CD14-positive monocyte (primary cell): ENCODE measurements around the gene SPX. TPM values are rescaled to one million over a fixed set of nuclear protein-coding genes. Genes with fewer than 3 reads are reported as not detected.

ENCODE experiments used
- DNase-seq, 3 donors: peaks; one replicate each; pipeline ENCODE4 v3.0.0-alpha.2; 2011 to 2022
- H2AFZ ChIP-seq: 2 replicates; pipeline ENCODE4 v1.6.0; 2012; ENCODE audit warnings: mild to moderate bottlenecking, low read depth, low read length, inconsistent platforms; ENCODE audit not compliant: insufficient read depth, poor library complexity, severe bottlenecking
- H3K27ac ChIP-seq, 2 donors: 1 replicate in 1 of 2; 2 replicates in 1 of 2; pipeline ENCODE4 v1.5.1; 2012 to 2013; ENCODE audit warnings: low read length in 2 of 2, control low read depth in 1 of 2, inconsistent platforms in 1 of 2, low read depth in 1 of 2, mild to moderate bottlenecking in 1 of 2
- H3K27me3 ChIP-seq, 2 donors: one replicate each; pipeline versions ENCODE4 v1.6.0 to v1.6.1; 2011 to 2013; ENCODE audit warnings: low read length in 2 of 2; ENCODE audit not compliant: control insufficient read depth in 2 of 2, insufficient read depth in 2 of 2
- H3K36me3 ChIP-seq, 2 donors: replicated peaks in 1 of 2; 1 replicate in 1 of 2; 2 replicates in 1 of 2; pipeline versions ENCODE4 v1.5.1 to v1.6.1; 2012 to 2013; ENCODE audit warnings: low read length in 2 of 2, control low read depth in 1 of 2, inconsistent platforms in 1 of 2, mild to moderate bottlenecking in 1 of 2; ENCODE audit not compliant: insufficient read depth in 2 of 2, control insufficient read depth in 1 of 2
- H3K4me1 ChIP-seq, 2 donors: 1 replicate in 1 of 2; 2 replicates in 1 of 2; pipeline versions ENCODE4 v1.5.1 to v1.6.1; 2012 to 2013; ENCODE audit warnings: low read length in 2 of 2, control low read depth in 1 of 2, inconsistent platforms in 1 of 2, mild to moderate bottlenecking in 1 of 2, moderate library complexity in 1 of 2; ENCODE audit not compliant: insufficient read depth in 2 of 2, control insufficient read depth in 1 of 2
- H3K4me2 ChIP-seq: replicated peaks from 2 replicates; pipeline ENCODE3; 2012; ENCODE audit warnings: low read length, moderate library complexity, mild to moderate bottlenecking; ENCODE audit not compliant: poor library complexity, severe bottlenecking; ENCODE audit errors: extremely low read depth
- H3K4me3 ChIP-seq, 3 experiments: fragments of 200-600 bp in 1 of 3; sonication (generic) in 1 of 3; replicated peaks in 1 of 3; 1 replicate in 2 of 3; 2 replicates in 1 of 3; pipeline ENCODE4 v1.5.1; 2011 to 2013; ENCODE audit warnings: low read length in 3 of 3, mild to moderate bottlenecking in 3 of 3, control low read depth in 2 of 3, low read depth in 2 of 3, inconsistent platforms in 1 of 3, moderate library complexity in 1 of 3
- H3K79me2 ChIP-seq: 2 replicates; pipeline ENCODE4 v1.6.0; 2012; ENCODE audit warnings: mild to moderate bottlenecking, control low read depth, inconsistent platforms, low read length, moderate library complexity; ENCODE audit not compliant: insufficient read depth
- H3K9ac ChIP-seq: 2 replicates; pipeline ENCODE4 v1.6.0; 2017; ENCODE audit warnings: low read length, mild to moderate bottlenecking; ENCODE audit not compliant: insufficient read depth, poor library complexity, severe bottlenecking
- H3K9me3 ChIP-seq, 2 donors: replicated peaks in 1 of 2; 1 replicate in 1 of 2; 2 replicates in 1 of 2; pipeline versions ENCODE4 v1.5.1 to v1.6.1; 2012 to 2013; ENCODE audit warnings: low read length in 2 of 2, control low read depth in 1 of 2; ENCODE audit not compliant: control insufficient read depth in 1 of 2, insufficient read depth in 1 of 2
- H4K20me1 ChIP-seq: 2 replicates; pipeline ENCODE4 v1.6.0; 2012; ENCODE audit warnings: mild to moderate bottlenecking, low read length, control low read depth, moderate library complexity; ENCODE audit not compliant: insufficient read depth
- H3K27ac Mint-ChIP-seq, 7 donors: one replicate each; pipeline ENCODE4 v1.8.0; 2020; ENCODE audit warnings: mild to moderate bottlenecking in 7 of 7, mixed read lengths in 7 of 7, moderate library complexity in 6 of 7, inconsistent platforms in 2 of 7
- H3K27me3 Mint-ChIP-seq, 3 donors: one replicate each; pipeline ENCODE4 v1.8.0; 2021 to 2022; ENCODE audit warnings: low read depth in 3 of 3, mild to moderate bottlenecking in 3 of 3, mixed read lengths in 3 of 3, moderate library complexity in 3 of 3, inconsistent platforms in 1 of 3
- H3K36me3 Mint-ChIP-seq, 2 donors: one replicate each; pipeline ENCODE4 v1.8.0; 2020; ENCODE audit warnings: mixed read lengths in 2 of 2, inconsistent platforms in 1 of 2, mild to moderate bottlenecking in 1 of 2
- H3K4me1 Mint-ChIP-seq: one replicate; pipeline ENCODE4 v1.8.0; 2020; ENCODE audit warnings: mild to moderate bottlenecking, mixed read lengths
- H3K4me3 Mint-ChIP-seq, 2 donors: one replicate each; pipeline ENCODE4 v1.8.0; 2020; ENCODE audit warnings: mild to moderate bottlenecking in 2 of 2, mixed read lengths in 2 of 2, moderate library complexity in 1 of 2
- H3K9me3 Mint-ChIP-seq, 7 donors: one replicate each; pipeline ENCODE4 v1.8.0; 2020 to 2022; ENCODE audit warnings: mixed read lengths in 7 of 7, mild to moderate bottlenecking in 6 of 7, moderate library complexity in 6 of 7, inconsistent platforms in 2 of 7
- WGBS: methylation state at CpG from one replicate; pipeline ENCODE4 v1.1.5; 2013; ENCODE audit warnings: missing lambda C conversion rate; ENCODE audit not compliant: insufficient coverage; 5-methylcytosine and 5-hydroxymethylcytosine counted together
- intact Hi-C, 2 donors: fragments of 100-400 bp; cut with micrococcal nuclease; formaldehyde crosslinking; loops; one replicate each; pipeline versions ENCODE4 v1.15.0 to v1.15.1; 2023
- polyA plus RNA-seq, 3 donors: library from polyadenylated mRNA; depleted of rRNA in 1 of 3; unstranded in 2 of 3; stranded (reverse) in 1 of 3; fragments of 300-500 nt in 2 of 3; fragments of >200 nt in 1 of 3; fragmentation: Illumina TruSeq in 2 of 3; gene quantifications; 1 replicate in 2 of 3; 2 replicates in 1 of 3; pipeline ENCODE4 v1.2.3, GENCODE V29; 2012 to 2021
- TF ChIP-seq, protein P1 (sequence below): fragments of 200-600 bp; IDR thresholded peaks from one replicate; pipeline ENCODE4 v1.8.0; 2022; ENCODE audit warnings: antibody characterized with exemption, mild to moderate bottlenecking

SPX gene
- polyA plus RNA-seq, 3 donors, result 0.21 TPM; not detected in 2

DNA sequence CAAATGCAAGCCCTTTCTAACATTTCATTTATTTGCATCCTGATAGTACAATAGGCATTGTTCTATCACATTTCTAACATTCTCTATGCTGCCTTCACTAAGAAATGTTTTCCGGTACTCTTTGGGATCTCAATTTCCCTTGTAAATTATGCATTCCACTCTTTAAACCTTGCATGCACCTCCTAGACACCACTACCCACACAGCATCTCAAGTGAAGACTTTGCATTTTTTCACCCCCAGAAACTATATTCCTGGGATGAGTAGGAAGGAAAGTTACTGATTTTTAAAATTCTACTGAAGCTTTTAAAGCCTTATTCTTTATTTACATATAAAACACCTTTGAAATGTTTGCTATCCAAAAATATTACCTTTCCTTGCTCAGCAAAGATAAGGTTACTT lies 51.4 kb downstream of the SPX start:
- H3K36me3 Mint-ChIP-seq, result no peaks in the 10 kb centered on the region
- no peak overlapping the region for H3K27ac Mint-ChIP-seq
- no peaks in the 10 kb centered on the region for H3K4me1 ChIP-seq

GRCh38 chr12:21580748-21581516 lies 54.8 kb downstream of the SPX start:
- no peaks in the 10 kb centered on the region for H3K27me3 ChIP-seq
- WGBS, result 80% methylated on average over 1 of the region's 4 CpGs
- H3K9me3 Mint-ChIP-seq, result peaks cover 2 to 15% (median 5%) of the 10 kb centered on the region in 7 donors

More for the DNA sequence above, 51.4 kb downstream of the SPX start:
- Histone ChIP-seq H3K36me3 (no peaks in the 10 kb centered on the region), H4K20me1 (no peaks in the 10 kb centered on the region), H3K27me3 (no peaks in the 10 kb centered on the region), H3K4me3 (no peak overlapping the region), H3K9ac (no peak overlapping the region), H3K79me2 (no peaks in the 10 kb centered on the region), H3K9me3 (no peaks in the 10 kb centered on the region), H3K4me2 (no peak overlapping the region), H3K27ac (no peak overlapping the region), H2AFZ (no peak overlapping the region)
- intact Hi-C loops, result no loop called here
- no CpG with 5 or more reads among the region's 1 CpG for WGBS
- peaks cover 0 to 2% (median 0%) of the 10 kb centered on the region in 3 donors for H3K27me3 Mint-ChIP-seq
- no peak overlapping the region for H3K4me3 Mint-ChIP-seq
- H3K4me1 Mint-ChIP-seq, result peaks cover 8% of the 10 kb centered on the region
- no peak for DNase-seq
- TF ChIP-seq, protein P1, sequence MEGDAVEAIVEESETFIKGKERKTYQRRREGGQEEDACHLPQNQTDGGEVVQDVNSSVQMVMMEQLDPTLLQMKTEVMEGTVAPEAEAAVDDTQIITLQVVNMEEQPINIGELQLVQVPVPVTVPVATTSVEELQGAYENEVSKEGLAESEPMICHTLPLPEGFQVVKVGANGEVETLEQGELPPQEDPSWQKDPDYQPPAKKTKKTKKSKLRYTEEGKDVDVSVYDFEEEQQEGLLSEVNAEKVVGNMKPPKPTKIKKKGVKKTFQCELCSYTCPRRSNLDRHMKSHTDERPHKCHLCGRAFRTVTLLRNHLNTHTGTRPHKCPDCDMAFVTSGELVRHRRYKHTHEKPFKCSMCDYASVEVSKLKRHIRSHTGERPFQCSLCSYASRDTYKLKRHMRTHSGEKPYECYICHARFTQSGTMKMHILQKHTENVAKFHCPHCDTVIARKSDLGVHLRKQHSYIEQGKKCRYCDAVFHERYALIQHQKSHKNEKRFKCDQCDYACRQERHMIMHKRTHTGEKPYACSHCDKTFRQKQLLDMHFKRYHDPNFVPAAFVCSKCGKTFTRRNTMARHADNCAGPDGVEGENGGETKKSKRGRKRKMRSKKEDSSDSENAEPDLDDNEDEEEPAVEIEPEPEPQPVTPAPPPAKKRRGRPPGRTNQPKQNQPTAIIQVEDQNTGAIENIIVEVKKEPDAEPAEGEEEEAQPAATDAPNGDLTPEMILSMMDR, result no peak
- H3K9me3 Mint-ChIP-seq, result peaks cover 0 to 8% (median 4%) of the 10 kb centered on the region in 7 donors

More at GRCh38 chr12:21580748-21581516, 54.8 kb downstream of the SPX start:
- Histone ChIP-seq H3K36me3 (no peaks in the 10 kb centered on the region), H3K4me3 (no peak overlapping the region), H3K79me2 (no peaks in the 10 kb centered on the region), H2AFZ (no peak overlapping the region), H4K20me1 (no peaks in the 10 kb centered on the region), H3K9ac (no peak overlapping the region), H3K4me1 (no peaks in the 10 kb centered on the region), H3K4me2 (no peak overlapping the region), H3K9me3 (peaks cover 0 to 6% of the 10 kb centered on the region in 2 donors), H3K27ac (no peak overlapping the region)
- TF ChIP-seq, protein P1, result no peak
- Mint-ChIP-seq H3K36me3 (no peaks in the 10 kb centered on the region), H3K27ac (no peak overlapping the region), H3K4me1 (peaks cover 8% of the 10 kb centered on the region), H3K27me3 (peaks cover 0 to 2% (median 0%) of the 10 kb centered on the region in 3 donors), H3K4me3 (no peak overlapping the region)
- DNase-seq, result no peak
- intact Hi-C loops, result no loop called here

Other genes with a start within 250 kb of the SPX start
- gene SLCO1A2, start 191.4 kb upstream of the SPX start, polyA plus RNA-seq, result not detected
- not detected for gene IAPP, start 153.4 kb upstream of the SPX start, polyA plus RNA-seq
- gene PYROXD1, start 88.6 kb upstream of the SPX start, polyA plus RNA-seq, result 10 to 100 TPM; 13.6 to 24.4 (median 16.2) TPM
- gene RECQL, start 24.7 kb upstream of the SPX start, polyA plus RNA-seq, result 10 to 100 TPM; 16.0 to 21.7 (median 18.6) TPM
- 10 to 100 TPM; 14.0 to 24.5 (median 21.4) TPM for gene GOLT1B, start 24.5 kb upstream of the SPX start, polyA plus RNA-seq
- gene GYS2, start 78.6 kb downstream of the SPX start, polyA plus RNA-seq, result not detected
- 100 to 1,000 TPM in 2 of 3 donors, 10 to 100 TPM in 1; 49.6 to 148 (median 121) TPM for gene LDHB, start 131.5 kb downstream of the SPX start, polyA plus RNA-seq
- not detected for gene KCNJ8, start 248.4 kb downstream of the SPX start, polyA plus RNA-seq